ENCODE results near the gene AQP9. TPM values are rescaled to one million over a fixed set of nuclear protein-coding genes. Genes with fewer than 3 reads are reported as not detected.
A peak's percentile ranks its signal among the peaks of the same experiment; 100 is the strongest.

The AQP9 gene
- total RNA-seq, 1 donor from 2014 or later: 60.3 TPM

GRCh38 chr15:58214591-58215340 lies 76.6 kb downstream of the AQP9 start:
- intact Hi-C loops (cut with DNase I): no loop called here
- ATAC-seq (no peak), DNase-seq (no peak)
- no peaks in the 10 kb centered on the region for H3K36me3 ChIP-seq
- no peak for TF ChIP-seq CTCF (IDR thresholded peaks at IDR 0.05)
- no peaks in the 10 kb centered on the region for H3K9me3 ChIP-seq
- peaks cover 8% of the 10 kb centered on the region for H3K4me1 ChIP-seq
- H3K27me3 ChIP-seq (ENCODE audit: low read depth): no peaks in the 10 kb centered on the region
- no peak overlapping the region for H3K4me3 ChIP-seq
- no peak overlapping the region for H3K27ac ChIP-seq

- intact Hi-C loops (cut with DNase I): no loop called here
- Histone ChIP-seq H3K4me3 (no peak overlapping the region), H3K27ac (no peak overlapping the region), H3K9me3 (no peaks in the 10 kb centered on the region), H3K27me3 (ENCODE audit: low read depth) (no peaks in the 10 kb centered on the region), H3K36me3 (no peaks in the 10 kb centered on the region), H3K4me1 (peaks cover 8% of the 10 kb centered on the region)
- no peak for TF ChIP-seq CTCF (IDR thresholded peaks at IDR 0.05)
- DNase-seq (no peak), ATAC-seq (no peak)
These were observed 79.3 kb downstream of the AQP9 start for GRCh38 chr15:58217460-58217859.

- intact Hi-C loops (cut with DNase I): no loop called here
- H3K36me3 ChIP-seq: no peaks in the 10 kb centered on the region
- peak; percentile 40 for TF ChIP-seq CTCF (IDR thresholded peaks at IDR 0.05)
- no peaks in the 10 kb centered on the region for H3K27me3 ChIP-seq (ENCODE audit: low read depth)
- H3K4me3 ChIP-seq: no peak overlapping the region
- H3K27ac ChIP-seq: no peak overlapping the region
- peak; percentile 54 for DNase-seq
- no peaks in the 10 kb centered on the region for H3K4me1 ChIP-seq
- H3K9me3 ChIP-seq: no peaks in the 10 kb centered on the region
- ATAC-seq: peak; percentile 71 to 82
These were observed 83.5 kb downstream of the AQP9 start for GRCh38 chr15:58221591-58222241.

- H3K27me3 ChIP-seq (ENCODE audit: low read depth): no peaks in the 10 kb centered on the region
- DNase-seq (no peak), ATAC-seq (no peak)
- H3K9me3 ChIP-seq: no peaks in the 10 kb centered on the region
- H3K4me1 ChIP-seq: no peaks in the 10 kb centered on the region
- intact Hi-C loops (cut with DNase I): no loop called here
- H3K36me3 ChIP-seq: no peaks in the 10 kb centered on the region
- no peak for TF ChIP-seq CTCF (IDR thresholded peaks at IDR 0.05)
- H3K27ac ChIP-seq: no peak overlapping the region
- H3K4me3 ChIP-seq: no peak overlapping the region
These were observed 84.5 kb downstream of the AQP9 start for GRCh38 chr15:58222679-58223078.

- Histone ChIP-seq H3K27ac (no peak overlapping the region), H3K4me1 (no peaks in the 10 kb centered on the region), H3K27me3 (ENCODE audit: low read depth) (no peaks in the 10 kb centered on the region), H3K9me3 (no peaks in the 10 kb centered on the region), H3K4me3 (no peak overlapping the region), H3K36me3 (no peaks in the 10 kb centered on the region)
- intact Hi-C loops (cut with DNase I): no loop called here
- no peak for ATAC-seq
- no peak for DNase-seq
- TF ChIP-seq CTCF (IDR thresholded peaks at IDR 0.05): no peak
These were observed 85.3 kb downstream of the AQP9 start for GRCh38 chr15:58223432-58223831.
